Activated T-cell treated with anti-CD3 and anti-CD28 coated beads, Interleukin-2, amount 50 U/mL, for 1 hour (primary cell): Measurements from ENCODE around the gene LTV1.
"Not testable (repeated sequence)": the region's sequence is repeated elsewhere in the genome, so short reads cannot be mapped to it uniquely, and the experiment has no call there.

Experiments
- DNase-seq: peaks from one replicate; pipeline ENCODE4 v3.0.0-alpha.2; 2020

Gene LTV1

DNA sequence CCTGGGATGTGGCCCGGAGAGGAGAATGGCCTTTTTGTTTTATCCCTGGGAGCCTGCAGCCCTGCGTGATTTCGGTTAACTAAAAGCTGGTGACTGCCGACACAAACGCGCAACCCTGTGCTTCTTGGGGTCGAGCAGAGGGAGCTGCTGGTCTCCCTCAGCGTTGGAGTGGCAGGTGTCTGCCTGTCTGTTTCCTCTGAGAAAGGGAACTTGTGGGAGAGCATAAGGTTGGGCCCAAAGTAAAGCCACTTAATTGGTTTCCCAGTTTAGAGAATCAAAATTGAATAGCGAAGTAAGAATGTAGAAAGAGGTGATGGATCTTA lies 500 bp downstream of the LTV1 start:
- no peak for DNase-seq

DNA sequence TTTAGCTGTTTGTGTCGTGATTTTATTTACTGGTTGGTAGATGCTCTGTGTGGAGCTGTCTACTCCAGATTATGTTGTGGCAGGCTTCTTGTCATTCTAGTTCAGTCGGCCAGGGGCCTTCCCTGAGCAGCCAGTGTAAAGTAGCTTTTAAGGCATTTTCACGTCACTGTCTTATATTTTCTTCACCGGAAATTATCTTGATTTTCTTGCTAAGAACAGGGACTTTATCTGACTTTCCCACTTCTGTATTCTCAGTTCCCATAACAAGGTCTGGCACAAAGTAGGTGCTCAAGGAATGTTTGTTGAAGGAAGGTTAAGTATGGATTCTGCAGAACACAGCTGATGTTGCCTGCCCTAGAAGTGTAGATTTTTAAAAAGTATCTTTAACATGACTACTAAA lies 868 bp downstream of the LTV1 start:
- no peak for DNase-seq

DNA sequence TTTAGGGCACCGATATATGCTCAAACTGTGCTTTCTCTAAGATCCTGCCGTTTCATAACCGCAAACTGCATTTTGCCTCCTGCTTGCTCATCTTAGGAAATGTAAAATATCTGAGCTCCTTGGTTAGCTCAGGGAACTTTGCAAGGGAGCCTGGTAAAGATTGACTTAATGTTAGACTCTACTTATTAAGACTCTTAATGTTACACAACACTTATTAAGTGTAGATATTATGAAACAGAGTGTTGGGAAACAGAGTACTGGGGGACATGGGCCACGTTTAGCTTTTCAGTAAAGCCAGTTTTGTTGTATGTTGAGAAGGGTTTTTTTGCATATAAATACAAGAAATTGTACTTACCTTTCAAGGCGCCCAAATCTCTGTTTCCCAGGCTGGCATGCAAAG lies 1.9 kb downstream of the LTV1 start:
- no peak for DNase-seq

DNA sequence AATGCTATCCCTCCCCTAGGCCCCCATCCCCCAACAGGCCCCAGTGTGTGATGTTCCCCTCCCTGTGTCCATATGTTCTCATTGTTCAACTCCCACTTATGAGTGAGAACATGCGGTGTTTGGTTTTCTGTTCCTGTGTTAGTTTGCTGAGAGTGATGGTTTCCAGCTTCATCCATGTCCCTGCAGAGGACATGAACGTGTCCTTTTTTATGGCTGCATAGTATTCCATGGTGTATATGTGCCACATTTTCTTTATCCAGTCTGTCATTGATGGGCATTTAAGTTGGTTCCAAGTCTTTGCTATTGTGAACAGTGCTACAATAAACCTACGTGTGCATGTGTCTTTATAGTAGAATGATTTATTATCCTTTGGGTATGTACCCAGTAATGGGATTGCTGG lies 8.6 kb downstream of the LTV1 start:
- not testable (repeated sequence) for DNase-seq

DNA sequence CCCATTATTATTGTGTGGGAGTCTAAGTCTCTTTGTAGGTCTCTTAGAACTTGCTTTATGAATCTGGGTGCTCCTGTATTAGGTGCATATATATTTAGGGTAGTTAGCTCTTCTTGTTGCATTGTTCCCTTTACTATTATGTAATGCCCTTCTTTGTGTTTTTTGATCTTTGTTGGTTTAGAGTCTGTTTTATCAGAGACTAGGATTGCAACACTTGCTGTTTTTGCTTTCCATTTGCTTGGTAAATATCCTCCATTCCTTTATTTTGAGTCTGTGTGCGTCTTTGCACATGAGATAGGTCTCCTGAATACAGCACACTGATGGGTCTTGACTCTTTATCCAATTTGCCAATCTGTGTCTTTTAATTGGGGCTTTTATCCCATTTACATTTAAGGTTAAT lies 11.9 kb downstream of the LTV1 start:
- not testable (repeated sequence) for DNase-seq

DNA sequence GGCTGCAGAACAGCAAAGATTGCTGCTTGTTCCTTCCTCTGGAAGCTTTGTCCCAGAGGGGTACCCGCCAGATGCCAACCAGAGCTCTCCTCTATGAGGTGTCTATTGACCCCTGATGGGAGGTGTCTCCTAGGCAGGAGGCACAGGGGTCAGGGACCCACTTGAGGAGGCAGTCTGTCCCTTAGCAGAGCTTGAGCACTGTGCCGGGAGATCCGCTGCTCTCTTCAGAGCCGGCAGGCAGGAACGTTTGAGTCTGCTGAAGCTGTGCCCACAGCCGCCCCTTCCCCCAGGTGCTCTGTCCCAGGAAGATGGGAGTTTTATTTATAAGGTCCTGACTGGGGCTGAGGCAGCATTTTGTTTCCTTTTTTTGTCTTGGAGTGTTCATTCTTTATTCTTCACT lies 13.6 kb downstream of the LTV1 start:
- DNase-seq, result not testable (repeated sequence)

DNA sequence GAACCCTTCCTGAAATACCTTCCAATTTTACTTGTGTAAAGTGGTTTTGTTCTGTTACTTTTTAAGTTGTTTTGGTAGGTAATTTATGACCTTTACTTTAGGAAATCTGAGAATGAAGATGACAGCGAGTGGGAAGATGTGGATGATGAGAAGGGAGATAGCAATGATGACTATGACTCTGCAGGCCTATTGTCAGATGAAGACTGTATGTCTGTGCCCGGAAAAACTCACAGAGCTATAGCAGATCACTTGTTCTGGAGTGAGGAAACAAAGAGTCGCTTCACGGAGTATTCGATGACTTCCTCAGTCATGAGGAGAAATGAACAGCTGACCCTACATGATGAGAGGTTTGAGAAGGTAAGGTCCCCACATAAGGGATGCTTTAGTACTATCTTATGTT lies 14.5 kb downstream of the LTV1 start:
- DNase-seq, result no peak

DNA sequence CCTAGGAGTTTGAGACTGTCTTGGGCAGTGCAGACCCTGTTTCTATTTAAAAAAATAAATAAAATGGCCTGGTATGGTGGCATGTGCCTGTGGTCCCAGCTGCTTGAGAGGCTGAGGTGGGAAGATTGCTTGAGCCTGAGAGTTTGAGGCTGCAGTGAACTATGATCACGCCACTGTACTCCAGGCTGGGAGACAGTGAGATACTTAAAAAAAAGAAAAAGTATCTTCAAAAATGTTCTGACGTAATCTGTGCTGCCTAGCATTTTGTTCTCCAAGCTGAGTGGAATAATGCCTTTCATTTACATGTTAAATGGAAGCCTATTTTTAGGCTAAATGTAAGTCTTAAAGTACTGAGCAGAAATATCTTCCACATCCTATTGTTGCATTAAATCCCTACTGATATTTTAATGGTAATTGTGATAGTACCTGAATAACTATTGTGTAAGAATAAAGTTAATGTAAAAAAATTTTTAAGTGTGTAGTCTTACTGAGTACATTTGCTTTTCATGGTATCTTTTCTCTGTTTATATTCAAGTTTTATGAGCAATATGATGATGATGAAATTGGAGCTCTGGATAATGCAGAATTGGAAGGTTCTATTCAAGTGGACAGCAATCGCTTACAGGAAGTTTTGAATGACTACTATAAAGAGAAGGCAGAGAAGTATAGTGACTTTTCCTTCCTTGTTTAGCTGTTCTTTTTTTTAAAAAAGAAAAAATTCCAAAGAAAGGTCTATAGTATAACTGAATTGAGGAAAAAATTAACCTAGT lies 16.9 kb downstream of the LTV1 start:
- no peak for DNase-seq

DNA sequence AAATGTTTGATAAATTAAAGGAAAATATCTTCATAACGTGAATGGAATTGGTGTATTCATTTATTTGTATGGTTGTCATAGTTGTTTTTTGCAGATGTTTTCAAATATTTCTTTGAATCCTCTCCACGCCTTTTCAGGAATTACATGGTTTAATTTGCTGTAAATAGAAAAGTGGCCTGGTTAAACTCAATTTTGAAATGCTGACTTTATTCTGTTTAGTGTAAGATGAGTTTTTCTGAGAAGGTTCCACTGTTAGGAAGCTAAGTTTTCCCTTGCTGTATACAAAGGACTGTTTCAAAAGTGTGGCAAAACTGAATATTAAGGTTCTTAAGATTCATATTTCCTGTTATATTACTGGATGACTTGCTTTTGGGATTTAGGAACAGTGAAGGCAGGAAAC lies 20.6 kb downstream of the LTV1 start:
- no peak for DNase-seq

DNA sequence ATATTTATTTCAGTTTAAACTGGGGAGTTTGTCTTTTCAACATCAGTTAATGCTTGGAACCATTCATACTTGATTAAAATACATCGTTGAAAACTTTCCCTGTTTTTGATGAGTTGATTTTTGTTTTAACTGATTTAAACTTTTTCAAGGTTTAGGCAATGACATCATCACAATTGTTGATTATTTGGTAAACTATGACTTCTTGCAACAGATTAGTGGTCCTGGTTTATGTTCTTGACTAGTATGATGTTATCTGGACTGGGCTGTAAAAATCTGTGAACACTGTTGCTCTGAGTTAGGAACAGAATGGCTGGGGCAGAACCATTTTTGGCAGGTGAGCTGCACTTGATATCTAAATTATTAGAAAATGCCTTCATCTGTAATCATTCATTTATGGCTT lies 21.1 kb downstream of the LTV1 start, which contains the start of gene ZC2HC1B:
ZC2HC1B (plus strand) TSS at position 241 of the 400 bp plus-strand sequence; CDS start at position 307, 66 bp downstream.
- DNase-seq, result no peak

DNA sequence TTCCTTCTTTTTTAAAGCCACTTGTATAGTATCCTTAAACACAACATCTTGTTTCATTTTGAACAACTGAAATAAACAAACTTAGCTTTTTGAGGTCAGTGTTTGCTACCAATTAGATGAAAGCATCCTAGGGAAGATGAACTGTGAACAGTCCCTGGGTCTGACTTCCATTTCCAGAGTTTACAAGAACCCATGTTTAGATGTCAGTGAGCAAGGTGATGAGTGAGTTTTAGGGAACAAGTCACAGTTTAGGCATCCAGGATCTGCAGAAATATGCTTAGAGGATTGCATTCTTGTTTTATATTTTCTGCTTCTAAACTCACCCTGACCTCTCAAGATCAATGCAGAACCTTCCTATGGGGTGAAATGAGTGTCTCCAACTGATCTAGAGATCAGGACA lies 24.1 kb downstream of the LTV1 start:
- no peak for DNase-seq

DNA sequence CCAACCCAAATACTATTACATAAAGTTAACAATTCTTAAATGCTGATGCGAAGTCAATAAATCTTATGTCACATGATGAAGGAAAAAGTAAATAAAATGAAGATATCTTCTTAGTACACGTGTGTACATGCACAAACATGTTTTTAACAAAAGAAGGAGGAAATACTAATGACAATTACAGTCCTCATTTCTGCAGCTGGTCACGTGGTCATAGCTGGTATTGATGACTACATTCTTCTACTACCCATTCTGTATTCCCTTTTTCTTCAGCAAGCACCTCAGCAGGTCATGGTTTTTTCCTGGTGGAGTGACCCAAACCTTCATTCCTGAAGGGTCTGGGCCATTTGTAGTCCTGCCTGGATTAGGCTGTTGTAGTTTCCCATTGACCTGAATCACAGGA lies 25.7 kb downstream of the LTV1 start:
- DNase-seq, result not testable (repeated sequence)

DNA sequence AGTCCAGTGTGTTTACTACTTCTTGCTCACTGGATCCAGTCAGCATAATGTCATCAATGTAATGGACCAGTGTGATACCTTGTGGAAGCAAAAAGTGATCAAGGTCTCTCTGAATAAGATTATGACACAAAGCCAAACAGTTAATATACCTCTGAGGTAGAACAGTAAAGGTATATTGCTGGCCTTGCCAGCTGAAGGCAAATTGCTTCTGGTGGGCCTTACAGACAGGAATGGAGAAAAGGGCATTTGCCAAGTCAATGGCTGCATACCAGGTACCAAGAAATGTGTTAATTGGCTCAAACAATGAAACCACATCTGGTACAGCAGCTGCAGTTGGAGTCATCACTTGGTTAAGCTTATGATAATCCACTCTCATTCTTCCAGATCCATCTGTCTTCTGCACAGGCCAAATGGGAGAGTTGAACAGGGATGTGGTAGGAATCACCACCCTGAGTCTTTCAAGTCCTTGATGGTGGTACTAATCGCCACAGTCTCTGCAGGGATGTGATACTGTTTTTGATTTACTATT lies 28.1 kb downstream of the LTV1 start:
- not testable (repeated sequence) for DNase-seq

DNA sequence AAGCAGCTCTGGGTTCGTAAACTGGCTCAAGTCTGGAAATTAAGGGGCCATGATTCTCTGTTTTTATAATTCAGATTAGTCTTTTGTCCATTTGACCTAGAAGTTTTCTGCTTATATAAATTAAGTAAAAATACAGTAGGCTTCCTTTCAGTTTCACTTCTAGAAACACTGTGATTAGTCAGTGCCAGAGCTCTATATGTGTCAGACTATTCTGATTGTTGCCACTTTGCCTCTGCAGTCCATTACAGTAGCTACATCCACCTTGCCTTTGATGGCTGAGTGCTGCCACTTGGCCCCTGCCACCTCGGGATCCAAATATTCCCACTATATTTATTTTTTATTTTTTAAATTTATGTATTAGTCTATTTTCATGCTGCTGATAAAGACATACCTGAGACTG lies 29.1 kb downstream of the LTV1 start:
- no peak for DNase-seq

DNA sequence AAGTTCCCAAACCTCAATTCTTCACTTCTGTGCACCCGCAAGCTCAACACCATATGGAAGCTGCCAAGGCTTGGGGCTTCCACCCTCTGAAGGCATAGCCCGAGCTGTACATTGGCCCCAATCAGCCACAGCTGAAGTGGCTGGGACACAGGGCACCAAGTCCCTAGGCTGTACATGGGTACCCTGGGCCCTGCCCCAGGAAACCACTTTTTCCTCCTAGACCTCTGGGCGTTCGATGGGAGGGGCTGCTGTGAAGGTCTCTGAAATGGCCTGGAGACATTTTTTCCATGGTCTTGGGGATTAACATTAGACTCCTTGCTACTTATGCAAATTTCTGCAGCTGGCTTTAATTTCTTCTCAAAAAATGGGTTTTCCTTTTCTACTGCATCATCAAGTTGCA lies 30.5 kb downstream of the LTV1 start:
- DNase-seq, result not testable (repeated sequence)

DNA sequence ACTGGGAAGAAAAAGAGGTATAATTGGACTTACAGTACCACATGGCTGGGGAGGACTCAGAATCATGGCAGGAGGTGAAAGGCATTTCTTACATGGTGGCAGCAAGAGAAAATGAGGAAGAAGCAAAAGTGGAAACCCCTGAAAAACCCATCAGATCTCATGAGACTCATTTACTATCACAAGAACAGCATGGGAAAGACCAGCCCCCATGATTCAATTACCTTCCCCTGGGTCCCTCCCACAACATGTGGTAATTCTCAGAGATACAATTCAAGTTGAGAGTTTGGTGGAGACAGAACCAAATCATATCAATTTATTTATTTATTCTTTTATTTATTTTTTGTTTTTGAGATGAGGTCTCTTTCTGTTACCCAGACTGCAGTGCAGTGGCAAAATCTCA lies 31.4 kb downstream of the LTV1 start:
- not testable (repeated sequence) for DNase-seq

DNA sequence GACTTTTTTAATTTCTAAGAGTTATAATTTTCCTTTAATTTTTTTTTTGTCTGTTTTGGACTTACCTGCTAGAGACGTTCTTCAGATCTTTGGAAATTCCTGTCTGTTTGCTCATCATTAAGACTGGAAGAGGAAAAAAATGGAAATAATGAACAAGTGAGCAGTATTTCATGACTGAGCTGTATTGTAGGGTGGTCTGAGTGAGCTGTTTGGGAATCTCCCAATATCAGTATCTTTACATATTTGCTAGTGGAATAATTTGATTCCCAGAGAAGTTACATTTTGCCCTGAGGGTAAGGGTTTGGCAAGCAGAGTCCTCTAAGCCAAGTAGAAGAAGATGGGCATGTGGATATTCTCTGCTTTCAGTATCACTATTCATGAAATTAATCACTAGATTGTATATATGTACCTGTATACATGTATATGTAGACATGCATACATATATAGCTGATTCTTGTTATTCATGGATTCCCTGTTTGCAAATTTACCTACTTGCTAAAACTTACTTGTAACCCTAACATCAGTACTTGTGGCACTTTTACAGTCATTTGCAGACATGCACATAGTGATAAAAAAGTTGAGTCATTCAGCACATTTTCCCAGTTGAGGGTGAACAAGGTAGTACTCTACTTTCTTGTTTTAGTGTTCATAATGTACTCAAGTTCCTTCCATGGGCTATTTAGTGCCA lies 34.6 kb downstream of the LTV1 start:
- DNase-seq, result no peak

DNA sequence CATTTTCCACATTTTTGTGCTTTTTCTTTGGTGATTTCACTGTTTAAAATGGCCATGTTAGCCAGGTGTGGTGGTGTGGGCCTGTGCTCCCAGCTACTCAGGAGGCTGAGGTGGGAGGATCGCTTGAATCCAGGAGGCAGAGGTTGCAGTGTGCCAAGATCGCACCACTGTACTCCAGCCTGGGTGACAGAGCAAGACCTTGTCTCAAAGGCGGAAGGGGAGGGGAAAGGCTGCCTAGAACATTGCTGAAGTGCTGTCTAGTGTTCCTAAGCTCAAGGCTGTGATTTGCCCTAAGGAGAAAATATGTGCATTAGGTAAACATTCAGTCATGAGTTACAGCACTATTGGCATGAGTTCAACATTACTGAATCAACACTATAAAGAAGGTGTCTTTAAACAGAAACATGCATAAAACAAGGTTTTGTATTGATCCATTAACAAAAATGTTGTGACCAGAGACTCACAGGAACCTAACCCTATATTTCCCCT lies 35.2 kb downstream of the LTV1 start:
- DNase-seq, result no peak

DNA sequence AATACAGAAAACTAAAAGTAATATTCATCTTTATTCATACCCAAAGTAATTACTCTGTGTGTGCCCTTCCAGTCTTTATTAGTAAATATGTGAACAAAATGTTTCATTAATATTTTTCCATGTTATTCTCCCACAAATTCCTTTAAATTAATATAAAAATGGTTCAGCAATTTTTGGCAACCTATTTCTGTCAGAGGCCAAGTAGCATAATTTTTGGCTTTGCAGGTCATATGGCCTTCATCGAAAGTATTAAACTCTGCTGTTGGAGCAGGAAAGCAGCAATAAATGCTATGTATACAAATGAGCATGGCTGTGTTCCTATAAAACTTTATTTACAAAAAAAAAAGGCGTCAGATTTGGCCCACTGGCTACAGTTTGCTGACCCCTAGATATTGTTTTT lies 37.3 kb downstream of the LTV1 start:
- DNase-seq, result no peak

DNA sequence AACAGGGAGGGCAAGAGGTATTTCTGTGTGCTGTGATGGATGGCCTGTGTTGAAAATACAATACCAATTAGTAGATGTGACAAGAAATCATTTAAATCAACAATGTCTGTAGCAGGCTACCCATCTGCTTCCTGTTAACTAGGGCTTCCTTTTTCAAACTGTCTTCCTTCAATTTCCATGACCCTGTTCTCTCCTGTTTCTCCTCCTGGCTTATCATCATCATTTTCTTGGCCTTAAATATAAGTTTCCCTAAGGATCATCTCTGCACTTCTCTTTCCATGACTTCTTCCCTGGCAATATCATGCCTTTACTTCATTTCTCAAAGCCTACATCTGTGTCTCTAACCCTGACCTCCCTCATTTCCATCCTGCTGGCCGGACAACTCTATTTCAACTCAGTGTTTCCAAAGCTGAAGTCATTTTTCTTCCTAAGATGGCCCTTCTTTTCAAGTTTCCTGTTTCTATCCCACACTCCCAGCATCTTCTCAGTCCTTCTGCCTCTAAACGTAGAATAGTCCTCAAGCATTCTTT lies 39.3 kb downstream of the LTV1 start:
- DNase-seq, result no peak

DNA sequence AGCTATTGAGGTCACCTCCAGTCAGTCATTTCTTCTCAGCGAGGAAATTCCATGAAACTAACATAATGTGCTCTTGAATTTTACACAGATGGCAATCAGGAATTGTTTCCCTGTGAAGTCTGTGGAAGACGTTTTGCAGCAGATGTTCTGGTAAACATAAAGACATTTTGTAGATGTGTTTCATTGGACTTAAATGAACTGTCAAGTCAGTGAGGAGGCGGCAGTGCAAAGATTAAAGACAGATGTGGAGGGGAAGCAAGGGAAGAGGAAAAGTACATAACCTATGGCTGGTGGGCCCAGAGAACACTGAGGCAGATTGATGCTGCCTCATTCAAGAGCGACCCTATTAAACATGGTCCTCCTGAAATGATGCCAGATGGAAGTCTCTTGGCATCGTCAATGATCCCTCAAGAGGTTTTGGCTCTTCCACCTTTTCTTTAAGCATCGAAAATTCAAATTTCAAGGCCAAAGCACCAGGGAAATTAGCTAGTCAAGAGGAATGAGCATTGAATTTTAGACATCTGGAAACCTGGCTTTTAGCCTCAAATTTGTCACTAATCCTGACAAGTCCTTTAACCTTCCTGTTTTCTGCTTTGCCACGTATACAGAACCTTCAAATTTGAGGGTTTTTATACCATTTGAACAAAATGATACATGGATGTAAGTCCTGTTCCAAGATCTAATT lies 41.2 kb downstream of the LTV1 start:
- DNase-seq, result no peak

DNA sequence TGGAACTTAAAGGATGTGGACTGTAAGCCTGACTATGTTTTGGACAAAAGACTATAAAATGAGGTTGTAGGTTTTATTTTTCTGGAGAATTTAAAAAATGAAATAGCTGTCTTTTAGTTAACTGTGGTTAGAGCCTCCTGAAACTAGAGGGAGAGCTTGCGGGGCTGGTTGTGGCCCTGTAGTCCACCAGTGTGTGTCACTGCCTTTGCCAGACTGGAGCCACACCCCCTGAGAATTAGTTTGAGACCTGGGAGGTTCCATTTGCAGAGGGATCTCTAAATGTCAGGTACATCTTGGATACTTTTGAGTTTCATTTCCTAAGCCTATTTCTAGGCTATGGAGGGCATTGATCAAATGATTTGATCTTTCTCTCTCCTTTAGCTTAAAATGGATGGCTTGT lies 42.0 kb downstream of the LTV1 start:
- no peak for DNase-seq

DNA sequence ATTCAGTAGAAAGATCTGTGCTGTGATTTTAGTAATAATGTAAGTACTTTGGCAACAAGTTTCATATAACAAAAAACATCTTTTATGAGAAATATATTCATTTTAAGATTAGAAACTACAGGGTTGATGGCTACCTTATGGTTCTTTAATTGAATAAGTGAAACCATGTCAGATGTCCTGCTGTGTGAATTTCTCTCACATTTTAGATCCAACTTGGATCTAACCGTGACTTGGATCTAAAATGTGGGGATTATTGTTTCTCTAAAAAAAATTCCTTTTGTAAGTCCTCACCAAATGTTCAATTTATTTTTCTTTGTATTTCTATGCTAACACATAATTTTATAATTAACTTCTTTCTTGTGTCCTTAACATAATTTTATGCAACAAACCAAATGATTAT lies 51.5 kb downstream of the LTV1 start:
- DNase-seq, result no peak
